Osteocyte (in vitro differentiated cells): ENCODE results near the gene CCND1. TPM values are rescaled to one million over a fixed set of nuclear protein-coding genes. Genes with fewer than 3 reads are reported as not detected.

ENCODE experiments used
- DNase-seq: peaks from one replicate; pipeline ENCODE4 v3.0.0; 2021; ENCODE audit warnings: mixed read lengths; ENCODE audit not compliant: unreplicated experiment; ENCODE audit errors: extremely low spot score
- H3K27ac Mint-ChIP-seq: one replicate; pipeline ENCODE4 v1.8.0; 2021; ENCODE audit warnings: mild to moderate bottlenecking, mixed read lengths; ENCODE audit not compliant: unreplicated experiment
- H3K27me3 Mint-ChIP-seq: one replicate; pipeline ENCODE4 v1.8.0; 2021; ENCODE audit warnings: mixed read lengths; ENCODE audit not compliant: unreplicated experiment
- H3K36me3 Mint-ChIP-seq: one replicate; pipeline ENCODE4 v1.8.0; 2021; ENCODE audit warnings: mixed read lengths; ENCODE audit not compliant: unreplicated experiment
- H3K4me1 Mint-ChIP-seq: one replicate; pipeline ENCODE4 v1.8.0; 2021; ENCODE audit warnings: mixed read lengths; ENCODE audit not compliant: unreplicated experiment
- H3K4me3 Mint-ChIP-seq: one replicate; pipeline ENCODE4 v1.8.0; 2021; ENCODE audit warnings: mild to moderate bottlenecking, moderate library complexity, mixed read lengths; ENCODE audit not compliant: unreplicated experiment
- H3K9me3 Mint-ChIP-seq: one replicate; pipeline ENCODE4 v1.8.0; 2021; ENCODE audit warnings: mixed read lengths; ENCODE audit not compliant: unreplicated experiment
- total RNA-seq: library from RNA; stranded (reverse); gene quantifications from 2 replicates; pipeline ENCODE4 v1.2.1, GENCODE V29; 2021
- TF ChIP-seq, protein P1 (sequence below): fragments of 200-600 bp; sonication (generic); IDR thresholded peaks from 2 replicates; pipeline ENCODE4 v1.5.0; 2021; ENCODE audit warnings: antibody characterized with exemption, mild to moderate bottlenecking, moderate library complexity

The CCND1 gene
- total RNA-seq, 1 donor from 2014 or later: 180 TPM

DNA sequence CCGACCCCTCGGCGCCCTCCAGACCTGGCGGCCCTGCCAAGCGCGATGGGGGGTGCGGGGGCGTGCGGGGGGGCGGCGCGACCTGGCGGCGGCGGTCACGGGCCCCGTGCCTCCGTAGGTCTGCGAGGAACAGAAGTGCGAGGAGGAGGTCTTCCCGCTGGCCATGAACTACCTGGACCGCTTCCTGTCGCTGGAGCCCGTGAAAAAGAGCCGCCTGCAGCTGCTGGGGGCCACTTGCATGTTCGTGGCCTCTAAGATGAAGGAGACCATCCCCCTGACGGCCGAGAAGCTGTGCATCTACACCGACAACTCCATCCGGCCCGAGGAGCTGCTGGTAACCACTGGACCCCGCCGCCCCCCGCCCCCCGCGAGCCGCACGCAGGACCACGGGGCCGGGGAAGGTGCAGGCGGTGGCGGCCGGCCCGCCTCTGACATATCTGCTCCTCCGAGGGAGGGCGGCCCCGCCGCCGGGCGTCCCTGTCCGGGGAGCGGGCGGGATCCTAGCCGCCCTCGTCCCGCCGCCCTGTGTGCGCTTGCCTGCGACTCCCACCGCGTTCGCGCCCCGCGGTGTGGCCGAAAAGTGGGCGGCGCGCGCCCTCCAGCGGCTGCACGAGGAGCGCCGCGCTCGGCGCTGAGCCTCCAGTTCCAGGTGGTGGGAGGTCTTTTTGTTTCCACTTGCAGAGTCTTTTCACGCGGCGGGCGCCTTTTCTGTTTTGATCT, 2.1 kb downstream of the CCND1 start:
- DNase-seq: peak; percentile 96
- peaks cover 38% of the 10 kb centered on the region for H3K4me1 Mint-ChIP-seq
- peak overlapping the region; percentile 71 for H3K27ac Mint-ChIP-seq
- no peaks in the 10 kb centered on the region for H3K27me3 Mint-ChIP-seq
- H3K9me3 Mint-ChIP-seq: no peaks in the 10 kb centered on the region
- peaks cover 8% of the 10 kb centered on the region for H3K36me3 Mint-ChIP-seq
- TF ChIP-seq, protein P1, sequence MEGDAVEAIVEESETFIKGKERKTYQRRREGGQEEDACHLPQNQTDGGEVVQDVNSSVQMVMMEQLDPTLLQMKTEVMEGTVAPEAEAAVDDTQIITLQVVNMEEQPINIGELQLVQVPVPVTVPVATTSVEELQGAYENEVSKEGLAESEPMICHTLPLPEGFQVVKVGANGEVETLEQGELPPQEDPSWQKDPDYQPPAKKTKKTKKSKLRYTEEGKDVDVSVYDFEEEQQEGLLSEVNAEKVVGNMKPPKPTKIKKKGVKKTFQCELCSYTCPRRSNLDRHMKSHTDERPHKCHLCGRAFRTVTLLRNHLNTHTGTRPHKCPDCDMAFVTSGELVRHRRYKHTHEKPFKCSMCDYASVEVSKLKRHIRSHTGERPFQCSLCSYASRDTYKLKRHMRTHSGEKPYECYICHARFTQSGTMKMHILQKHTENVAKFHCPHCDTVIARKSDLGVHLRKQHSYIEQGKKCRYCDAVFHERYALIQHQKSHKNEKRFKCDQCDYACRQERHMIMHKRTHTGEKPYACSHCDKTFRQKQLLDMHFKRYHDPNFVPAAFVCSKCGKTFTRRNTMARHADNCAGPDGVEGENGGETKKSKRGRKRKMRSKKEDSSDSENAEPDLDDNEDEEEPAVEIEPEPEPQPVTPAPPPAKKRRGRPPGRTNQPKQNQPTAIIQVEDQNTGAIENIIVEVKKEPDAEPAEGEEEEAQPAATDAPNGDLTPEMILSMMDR: peak; percentile 98
- peak overlapping the region; percentile 79 for H3K4me3 Mint-ChIP-seq

DNA sequence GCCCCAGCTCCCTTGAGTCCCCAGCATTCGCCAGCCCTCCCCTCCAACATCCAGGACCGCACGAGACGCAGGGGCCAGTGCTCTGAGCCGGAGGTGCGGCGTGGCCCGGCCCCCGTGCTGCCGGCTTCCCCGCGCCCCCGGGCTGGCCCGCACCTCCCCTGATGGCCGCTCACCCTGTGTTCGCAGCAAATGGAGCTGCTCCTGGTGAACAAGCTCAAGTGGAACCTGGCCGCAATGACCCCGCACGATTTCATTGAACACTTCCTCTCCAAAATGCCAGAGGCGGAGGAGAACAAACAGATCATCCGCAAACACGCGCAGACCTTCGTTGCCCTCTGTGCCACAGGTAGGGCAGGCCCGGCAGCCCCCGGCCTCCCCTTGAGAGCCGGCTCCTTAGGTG, 2.7 kb downstream of the CCND1 start:
- Mint-ChIP-seq H3K4me3 (peak overlapping the region; percentile 79), H3K27ac (peak overlapping the region; percentile 73), H3K36me3 (peaks cover 8% of the 10 kb centered on the region), H3K4me1 (peaks cover 35% of the 10 kb centered on the region), H3K27me3 (no peaks in the 10 kb centered on the region), H3K9me3 (no peaks in the 10 kb centered on the region)
- no peak for DNase-seq
- TF ChIP-seq, protein P1: peak; percentile 23

DNA sequence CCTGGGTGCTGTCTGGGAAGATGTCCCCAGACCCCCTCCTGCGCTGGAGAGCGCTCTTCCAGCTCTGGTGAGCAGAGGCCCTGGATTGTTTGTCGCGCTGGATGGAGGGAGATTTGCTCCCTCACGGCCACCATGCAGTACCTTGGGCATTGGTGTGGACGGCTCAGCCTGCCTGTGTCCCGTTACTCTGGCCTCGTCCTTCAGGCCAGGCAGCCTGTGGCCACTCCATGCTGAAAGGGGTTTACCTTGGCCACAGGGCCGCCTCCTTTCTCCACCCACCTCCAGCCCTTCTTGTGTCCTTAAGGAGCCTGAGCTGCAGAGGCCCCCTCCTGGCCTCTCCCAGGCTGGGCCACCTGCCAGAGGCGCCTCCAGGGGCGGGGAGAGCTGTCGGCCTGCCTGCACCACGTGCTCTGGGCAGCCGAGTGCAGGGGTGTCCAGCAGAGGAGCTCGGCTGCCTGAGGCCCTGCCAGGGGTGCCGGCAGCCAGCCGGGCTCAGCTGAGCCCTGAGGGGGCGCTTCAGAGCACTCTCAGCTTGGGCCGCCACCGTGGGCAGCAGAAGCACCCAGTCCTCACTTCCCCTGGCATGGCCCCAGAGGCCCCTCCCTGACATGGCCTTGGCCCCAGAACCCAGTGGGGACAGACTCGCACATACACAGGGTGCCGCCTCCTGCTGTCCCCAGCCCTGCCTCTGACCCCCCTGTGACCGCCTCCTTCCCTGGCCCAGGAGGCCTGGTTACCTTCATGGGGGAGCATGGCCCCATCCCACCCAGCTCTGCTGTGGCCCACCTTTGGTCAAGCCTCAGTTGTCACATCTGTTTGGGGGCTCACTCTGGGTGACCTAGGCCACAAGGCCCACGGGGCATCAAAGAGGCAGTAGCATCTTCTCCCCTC, 3.4 kb downstream of the CCND1 start:
- Mint-ChIP-seq H3K4me3 (peak overlapping the region; percentile 79), H3K27me3 (no peaks in the 10 kb centered on the region), H3K4me1 (peaks cover 34% of the 10 kb centered on the region), H3K27ac (peak overlapping the region; percentile 73), H3K9me3 (no peaks in the 10 kb centered on the region), H3K36me3 (peaks cover 12% of the 10 kb centered on the region)
- TF ChIP-seq, protein P1: peak; percentile 36
- DNase-seq: peak; percentile 90

DNA sequence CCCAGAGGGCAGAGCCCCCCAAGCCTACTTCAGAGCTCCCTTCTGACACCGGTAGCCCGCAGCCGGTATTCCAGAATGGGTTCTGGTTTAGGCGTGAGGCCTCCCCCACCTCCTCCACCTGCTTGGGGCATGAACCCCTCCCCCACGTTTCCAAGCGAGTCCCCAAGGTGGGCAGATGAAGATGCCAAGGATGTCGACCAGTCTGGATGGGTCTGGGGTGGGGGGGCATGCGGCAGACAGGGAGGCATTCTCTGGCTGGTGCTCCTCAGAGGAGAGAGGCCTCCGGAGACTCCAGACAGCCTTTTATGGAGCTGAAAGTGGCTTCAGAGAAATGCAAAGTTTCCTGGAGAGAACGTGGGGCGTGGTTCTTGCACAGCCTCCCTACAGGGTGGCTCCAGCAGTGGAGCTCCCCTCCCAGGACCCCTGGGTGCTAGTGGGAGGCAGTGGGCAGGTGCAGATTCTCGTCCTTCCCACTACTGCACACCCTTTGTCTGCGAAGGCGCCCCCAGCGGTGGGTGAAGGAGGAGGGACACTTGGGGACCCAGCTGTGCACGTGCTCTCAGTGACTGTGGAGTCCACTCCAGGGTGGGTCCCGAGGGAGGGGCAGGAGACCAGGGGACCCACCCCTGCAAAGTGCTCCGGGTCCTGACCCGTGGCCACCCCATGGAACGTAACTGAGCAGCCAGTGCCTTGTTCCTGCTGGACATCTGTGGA, 4.2 kb downstream of the CCND1 start:
- no peak for DNase-seq
- Mint-ChIP-seq H3K27ac (no peak overlapping the region), H3K4me1 (peaks cover 26% of the 10 kb centered on the region), H3K36me3 (peaks cover 16% of the 10 kb centered on the region), H3K27me3 (no peaks in the 10 kb centered on the region), H3K9me3 (no peaks in the 10 kb centered on the region), H3K4me3 (no peak overlapping the region)
- TF ChIP-seq, protein P1: no peak
